ENCODE measurements around the gene CHN2.

DNA sequence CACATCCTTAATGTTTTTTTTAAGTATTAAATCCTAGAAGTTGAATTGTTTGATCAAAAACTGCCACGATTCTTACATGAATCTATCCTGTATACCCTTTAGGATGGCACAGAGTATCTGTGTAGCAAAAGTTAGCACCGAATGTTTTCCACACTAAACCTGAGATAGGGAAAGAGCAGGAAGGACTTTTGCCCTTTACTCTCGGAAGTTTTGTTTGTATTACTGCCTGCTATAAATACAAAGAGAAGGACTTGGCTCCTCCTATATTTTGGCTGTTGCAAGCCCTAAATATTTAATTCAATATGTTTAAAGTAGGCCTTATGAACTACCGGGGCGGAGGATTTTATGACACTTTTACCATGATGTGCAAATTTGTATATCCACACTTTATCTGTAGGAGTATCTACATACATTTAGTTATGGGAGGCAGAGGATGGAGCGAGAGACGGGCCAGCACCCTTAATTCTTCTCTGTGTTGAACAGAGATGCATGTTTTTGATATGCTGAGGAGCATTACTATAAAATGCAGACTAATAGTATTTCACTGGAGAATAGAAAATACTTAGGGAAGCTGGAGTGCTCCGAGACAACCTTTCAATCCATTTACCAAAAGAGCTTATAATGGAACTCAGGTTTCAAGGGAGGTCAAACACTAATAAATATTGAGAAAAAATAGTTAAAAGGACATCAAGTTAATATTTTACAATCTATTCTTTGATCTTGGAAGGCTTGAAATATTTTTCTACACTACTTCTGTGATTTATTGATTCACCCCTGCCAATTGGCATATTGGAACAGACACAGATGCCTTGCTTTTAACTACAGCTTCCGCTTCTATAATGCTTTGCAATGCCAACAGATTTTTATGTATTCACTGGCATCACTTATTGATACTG lies 97.4 kb downstream of the CHN2 start:
- TF ChIP-seq, protein P1, sequence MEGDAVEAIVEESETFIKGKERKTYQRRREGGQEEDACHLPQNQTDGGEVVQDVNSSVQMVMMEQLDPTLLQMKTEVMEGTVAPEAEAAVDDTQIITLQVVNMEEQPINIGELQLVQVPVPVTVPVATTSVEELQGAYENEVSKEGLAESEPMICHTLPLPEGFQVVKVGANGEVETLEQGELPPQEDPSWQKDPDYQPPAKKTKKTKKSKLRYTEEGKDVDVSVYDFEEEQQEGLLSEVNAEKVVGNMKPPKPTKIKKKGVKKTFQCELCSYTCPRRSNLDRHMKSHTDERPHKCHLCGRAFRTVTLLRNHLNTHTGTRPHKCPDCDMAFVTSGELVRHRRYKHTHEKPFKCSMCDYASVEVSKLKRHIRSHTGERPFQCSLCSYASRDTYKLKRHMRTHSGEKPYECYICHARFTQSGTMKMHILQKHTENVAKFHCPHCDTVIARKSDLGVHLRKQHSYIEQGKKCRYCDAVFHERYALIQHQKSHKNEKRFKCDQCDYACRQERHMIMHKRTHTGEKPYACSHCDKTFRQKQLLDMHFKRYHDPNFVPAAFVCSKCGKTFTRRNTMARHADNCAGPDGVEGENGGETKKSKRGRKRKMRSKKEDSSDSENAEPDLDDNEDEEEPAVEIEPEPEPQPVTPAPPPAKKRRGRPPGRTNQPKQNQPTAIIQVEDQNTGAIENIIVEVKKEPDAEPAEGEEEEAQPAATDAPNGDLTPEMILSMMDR (IDR thresholded peaks at IDR 0.05), result no peak
- TF ChIP-seq EZH2 (IDR thresholded peaks at IDR 0.05) (no peak), EZH2phosphoT487 (IDR thresholded peaks at IDR 0.05) (no peak)
